Type B pancreatic cell (in vitro differentiated cells): Measurements from ENCODE around the gene AGL. TPM values are rescaled to one million over a fixed set of nuclear protein-coding genes. Genes with fewer than 3 reads are reported as not detected.
"Not testable (repeated sequence)": the region's sequence is repeated elsewhere in the genome, so short reads cannot be mapped to it uniquely, and the experiment has no call there.

ENCODE experiments used
- DNase-seq: peaks from one replicate; pipeline ENCODE4 v3.0.0; 2021; ENCODE audit warnings: mixed read lengths; ENCODE audit not compliant: unreplicated experiment; ENCODE audit errors: extremely low spot score
- H3K27ac Mint-ChIP-seq: 2 replicates; pipeline ENCODE4 v1.8.0; 2021; ENCODE audit warnings: mild to moderate bottlenecking, mixed read lengths
- H3K27me3 Mint-ChIP-seq: 2 replicates; pipeline ENCODE4 v1.8.0; 2021; ENCODE audit warnings: mixed read lengths
- H3K36me3 Mint-ChIP-seq: 2 replicates; pipeline ENCODE4 v1.8.0; 2021; ENCODE audit warnings: mixed read lengths
- H3K4me1 Mint-ChIP-seq: one replicate; pipeline ENCODE4 v1.8.0; 2021; ENCODE audit warnings: mixed read lengths; ENCODE audit not compliant: unreplicated experiment
- H3K4me3 Mint-ChIP-seq: 2 replicates; pipeline ENCODE4 v1.8.0; 2021; ENCODE audit warnings: mild to moderate bottlenecking, mixed read lengths
- H3K9me3 Mint-ChIP-seq: 2 replicates; pipeline ENCODE4 v1.8.0; 2021; ENCODE audit warnings: mixed read lengths
- total RNA-seq: library from RNA; stranded (reverse); gene quantifications from 2 replicates; pipeline ENCODE4 v1.2.1, GENCODE V29; 2021; ENCODE audit warnings: low replicate concordance
- TF ChIP-seq, protein P1 (sequence below): fragments of 200-600 bp; sonication (generic); conservative IDR thresholded peaks from 2 replicates; pipeline ENCODE4 v1.5.0; 2021; ENCODE audit warnings: antibody characterized with exemption, mild to moderate bottlenecking

AGL gene
- total RNA-seq, 1 donor from 2014 or later = 17.8 TPM

DNA sequence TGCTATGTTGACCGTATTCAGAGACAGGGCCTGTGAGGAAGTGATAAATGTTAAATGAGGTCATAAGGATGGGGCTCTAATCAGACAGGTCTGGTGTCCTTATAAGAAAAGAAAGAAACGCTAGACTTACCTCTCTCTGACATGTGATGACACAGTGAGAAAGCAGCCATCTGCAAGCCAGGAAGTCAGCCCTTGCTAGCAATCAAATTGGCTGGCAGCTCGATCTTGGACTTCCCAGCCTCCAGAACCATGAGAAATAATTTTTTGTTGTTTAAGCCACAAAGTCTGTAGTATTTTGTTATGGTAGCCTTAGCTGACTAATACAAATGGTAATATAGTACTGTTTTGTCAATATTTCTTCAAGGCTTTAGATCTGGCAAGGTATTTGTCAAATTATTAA is 25.1 kb upstream of the AGL start:
- no peaks in the 10 kb centered on the region for H3K4me1 Mint-ChIP-seq

DNA sequence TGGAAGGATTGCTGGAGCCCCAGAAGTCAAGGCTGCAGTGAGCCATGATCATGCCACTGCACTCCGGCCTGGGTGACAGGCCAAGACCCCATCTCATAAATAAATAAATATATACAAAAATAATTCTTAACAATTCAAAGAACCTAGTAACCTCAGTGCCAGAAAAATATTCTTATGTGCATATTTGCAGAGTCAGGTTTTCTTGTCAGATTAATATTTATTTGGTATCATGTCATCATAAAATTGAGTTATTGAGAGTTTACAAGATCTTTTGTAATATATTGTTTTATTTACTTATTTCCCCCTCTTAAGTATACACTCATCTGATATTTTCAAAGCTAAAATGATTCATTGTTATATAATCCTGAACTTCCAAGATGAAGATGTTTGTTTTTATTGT is 24.5 kb upstream of the AGL start:
- no peak overlapping the region for H3K27ac Mint-ChIP-seq
- no peak overlapping the region for H3K4me3 Mint-ChIP-seq
- DNase-seq = no peak
- TF ChIP-seq, protein P1, sequence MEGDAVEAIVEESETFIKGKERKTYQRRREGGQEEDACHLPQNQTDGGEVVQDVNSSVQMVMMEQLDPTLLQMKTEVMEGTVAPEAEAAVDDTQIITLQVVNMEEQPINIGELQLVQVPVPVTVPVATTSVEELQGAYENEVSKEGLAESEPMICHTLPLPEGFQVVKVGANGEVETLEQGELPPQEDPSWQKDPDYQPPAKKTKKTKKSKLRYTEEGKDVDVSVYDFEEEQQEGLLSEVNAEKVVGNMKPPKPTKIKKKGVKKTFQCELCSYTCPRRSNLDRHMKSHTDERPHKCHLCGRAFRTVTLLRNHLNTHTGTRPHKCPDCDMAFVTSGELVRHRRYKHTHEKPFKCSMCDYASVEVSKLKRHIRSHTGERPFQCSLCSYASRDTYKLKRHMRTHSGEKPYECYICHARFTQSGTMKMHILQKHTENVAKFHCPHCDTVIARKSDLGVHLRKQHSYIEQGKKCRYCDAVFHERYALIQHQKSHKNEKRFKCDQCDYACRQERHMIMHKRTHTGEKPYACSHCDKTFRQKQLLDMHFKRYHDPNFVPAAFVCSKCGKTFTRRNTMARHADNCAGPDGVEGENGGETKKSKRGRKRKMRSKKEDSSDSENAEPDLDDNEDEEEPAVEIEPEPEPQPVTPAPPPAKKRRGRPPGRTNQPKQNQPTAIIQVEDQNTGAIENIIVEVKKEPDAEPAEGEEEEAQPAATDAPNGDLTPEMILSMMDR = no peak
- H3K36me3 Mint-ChIP-seq = no peaks in the 10 kb centered on the region
- no peaks in the 10 kb centered on the region for H3K9me3 Mint-ChIP-seq
- no peaks in the 10 kb centered on the region for H3K4me1 Mint-ChIP-seq
- H3K27me3 Mint-ChIP-seq = no peaks in the 10 kb centered on the region

More for the DNA sequence above, 25.1 kb upstream of the AGL start:
- Mint-ChIP-seq H3K27me3 (no peaks in the 10 kb centered on the region), H3K4me3 (no peak overlapping the region), H3K9me3 (no peaks in the 10 kb centered on the region), H3K27ac (no peak overlapping the region), H3K36me3 (no peaks in the 10 kb centered on the region)
- TF ChIP-seq, protein P1 = no peak
- DNase-seq = no peak

DNA sequence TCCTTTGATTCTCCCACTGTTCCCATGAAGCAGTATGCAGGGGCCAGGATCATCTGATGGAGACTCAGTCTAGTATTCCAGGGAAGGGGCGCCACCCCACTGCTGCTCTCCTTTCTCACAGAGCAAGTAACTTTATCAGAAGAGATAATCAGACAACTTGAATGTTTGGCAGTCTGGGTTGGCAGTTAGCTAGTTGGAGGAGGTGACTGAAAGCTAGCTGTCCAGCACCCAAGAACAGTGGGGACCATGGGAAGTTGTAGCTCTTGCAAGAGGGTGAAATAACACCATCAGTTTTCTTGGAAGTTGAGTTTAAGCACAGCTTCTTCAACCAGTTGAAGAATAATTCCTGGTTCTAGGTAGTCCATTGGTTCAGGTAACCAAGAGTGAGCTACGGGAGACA is 22.2 kb upstream of the AGL start:
- no peak overlapping the region for H3K27ac Mint-ChIP-seq
- no peaks in the 10 kb centered on the region for H3K4me1 Mint-ChIP-seq
- H3K9me3 Mint-ChIP-seq = no peaks in the 10 kb centered on the region
- no peaks in the 10 kb centered on the region for H3K27me3 Mint-ChIP-seq
- DNase-seq = no peak
- TF ChIP-seq, protein P1 = no peak
- H3K4me3 Mint-ChIP-seq = no peak overlapping the region
- H3K36me3 Mint-ChIP-seq = no peaks in the 10 kb centered on the region

- no peaks in the 10 kb centered on the region for H3K27me3 Mint-ChIP-seq
- TF ChIP-seq, protein P1 = no peak
- no peak overlapping the region for H3K4me3 Mint-ChIP-seq
Observed at GRCh38 chr1:99829269-99829668, 20.9 kb upstream of the AGL start.

GRCh38 chr1:99833911-99834310 is 16.2 kb upstream of the AGL start:
- peaks cover 10% of the 10 kb centered on the region for H3K4me1 Mint-ChIP-seq
- not testable (repeated sequence) for DNase-seq, H3K4me3 Mint-ChIP-seq

More at GRCh38 chr1:99829269-99829668, 20.9 kb upstream of the AGL start:
- no peak for DNase-seq
- Mint-ChIP-seq H3K9me3 (no peaks in the 10 kb centered on the region), H3K4me1 (no peaks in the 10 kb centered on the region), H3K27ac (no peak overlapping the region), H3K36me3 (no peaks in the 10 kb centered on the region)

GRCh38 chr1:99836171-99837103 is 13.7 kb upstream of the AGL start:
- not testable (repeated sequence) for H3K9me3 Mint-ChIP-seq, H3K27me3 Mint-ChIP-seq, H3K4me3 Mint-ChIP-seq, H3K27ac Mint-ChIP-seq, DNase-seq, H3K36me3 Mint-ChIP-seq
- H3K4me1 Mint-ChIP-seq = peaks cover 10% of the 10 kb centered on the region

More at GRCh38 chr1:99833911-99834310, 16.2 kb upstream of the AGL start:
- H3K27me3 Mint-ChIP-seq, H3K36me3 Mint-ChIP-seq, H3K9me3 Mint-ChIP-seq, H3K27ac Mint-ChIP-seq: not testable (repeated sequence)

- peaks cover 10% of the 10 kb centered on the region for H3K4me1 Mint-ChIP-seq
- not testable (repeated sequence) for H3K4me3 Mint-ChIP-seq, H3K27ac Mint-ChIP-seq, H3K27me3 Mint-ChIP-seq, H3K36me3 Mint-ChIP-seq, DNase-seq, H3K9me3 Mint-ChIP-seq
Observed at GRCh38 chr1:99840353-99840752, 9.8 kb upstream of the AGL start.
